Endodermal cell (in vitro differentiated cells): ENCODE data around the gene BUB1. TPM values are rescaled to one million over a fixed set of nuclear protein-coding genes. Genes with fewer than 3 reads are reported as not detected.
A peak's percentile ranks its signal among the peaks of the same experiment; 100 is the strongest.
"Not testable (repeated sequence)": the region's sequence is repeated elsewhere in the genome, so short reads cannot be mapped to it uniquely, and the experiment has no call there.

Source experiments
- DNase-seq: peaks from one replicate; pipeline ENCODE4 v3.0.0-alpha.2; 2017
- H3K27ac ChIP-seq: 2 replicates; pipeline ENCODE4 v1.5.1; 2013; ENCODE audit warnings: mild to moderate bottlenecking, low read depth, low read length, moderate library complexity
- H3K27me3 ChIP-seq: 2 replicates; pipeline ENCODE4 v1.6.1; 2013; ENCODE audit warnings: mild to moderate bottlenecking, low read length, moderate library complexity; ENCODE audit not compliant: insufficient read depth, control insufficient read depth, poor library complexity, severe bottlenecking
- H3K36me3 ChIP-seq: 2 replicates; pipeline ENCODE4 v1.7.0; 2013; ENCODE audit warnings: mild to moderate bottlenecking, low read length, moderate library complexity; ENCODE audit not compliant: control insufficient read depth, insufficient read depth
- H3K4me1 ChIP-seq: one replicate; pipeline ENCODE4 v1.7.0; 2013; ENCODE audit warnings: low read length; ENCODE audit not compliant: control insufficient read depth, insufficient read depth
- H3K4me3 ChIP-seq: 2 replicates; pipeline ENCODE4 v1.5.1; 2013; ENCODE audit warnings: mild to moderate bottlenecking, low read length, moderate library complexity
- H3K9ac ChIP-seq: 2 replicates; pipeline ENCODE4 v1.6.1; 2013; ENCODE audit warnings: mild to moderate bottlenecking, low read length, moderate library complexity; ENCODE audit not compliant: poor library complexity, severe bottlenecking; ENCODE audit errors: extremely low read depth
- H3K9me3 ChIP-seq: 2 replicates; pipeline ENCODE4 v1.6.1; 2013; ENCODE audit warnings: mild to moderate bottlenecking, low read length, moderate library complexity; ENCODE audit not compliant: control insufficient read depth
- H3K27ac Mint-ChIP-seq: 2 replicates; pipeline ENCODE4 v1.8.0; 2020; ENCODE audit warnings: mixed read lengths
- H3K27me3 Mint-ChIP-seq: 2 replicates; pipeline ENCODE4 v1.8.0; 2021; ENCODE audit warnings: mild to moderate bottlenecking, mixed read lengths; ENCODE audit not compliant: insufficient read depth
- H3K36me3 Mint-ChIP-seq: 2 replicates; pipeline ENCODE4 v1.8.0; 2020; ENCODE audit warnings: low read depth, mixed read lengths
- H3K4me1 Mint-ChIP-seq: 2 replicates; pipeline ENCODE4 v1.8.0; 2020; ENCODE audit warnings: mixed read lengths
- H3K4me3 Mint-ChIP-seq: 2 replicates; pipeline ENCODE4 v1.8.0; 2020; ENCODE audit warnings: mild to moderate bottlenecking, moderate library complexity, mixed read lengths
- H3K9me3 Mint-ChIP-seq: 2 replicates; pipeline ENCODE4 v1.8.0; 2020; ENCODE audit warnings: mild to moderate bottlenecking, mixed read lengths
- WGBS, 2 experiments: methylation state at CpG; one replicate each; pipeline versions ENCODE4 v1.1.5 to v1.1.7; 2013; ENCODE audit warnings: missing lambda C conversion rate in 2 of 2, mixed read lengths in 1 of 2; ENCODE audit not compliant: insufficient coverage in 1 of 2, insufficient read length in 1 of 2; 5-methylcytosine and 5-hydroxymethylcytosine counted together
- total RNA-seq, 2 donors: library from RNA; stranded (reverse); fragmentation: NEBNext Ultra II Directional in 1 of 2; extraction: Animal tissue kit (Norgen Biotek cat#: 25700) in 1 of 2; gene quantifications; 2 replicates in 1 of 2; 3 replicates in 1 of 2; pipeline ENCODE4 v1.2.1, GENCODE V29; 2021
- TF ChIP-seq, protein P1 (sequence below): fragments of 200-600 bp; sonication (generic); conservative IDR thresholded peaks from 2 replicates; pipeline ENCODE4 v1.5.0; 2021; ENCODE audit warnings: antibody characterized with exemption, mild to moderate bottlenecking

Gene BUB1
- total RNA-seq, 2 donors from 2014 or later, result 68.3 to 118 TPM

DNA sequence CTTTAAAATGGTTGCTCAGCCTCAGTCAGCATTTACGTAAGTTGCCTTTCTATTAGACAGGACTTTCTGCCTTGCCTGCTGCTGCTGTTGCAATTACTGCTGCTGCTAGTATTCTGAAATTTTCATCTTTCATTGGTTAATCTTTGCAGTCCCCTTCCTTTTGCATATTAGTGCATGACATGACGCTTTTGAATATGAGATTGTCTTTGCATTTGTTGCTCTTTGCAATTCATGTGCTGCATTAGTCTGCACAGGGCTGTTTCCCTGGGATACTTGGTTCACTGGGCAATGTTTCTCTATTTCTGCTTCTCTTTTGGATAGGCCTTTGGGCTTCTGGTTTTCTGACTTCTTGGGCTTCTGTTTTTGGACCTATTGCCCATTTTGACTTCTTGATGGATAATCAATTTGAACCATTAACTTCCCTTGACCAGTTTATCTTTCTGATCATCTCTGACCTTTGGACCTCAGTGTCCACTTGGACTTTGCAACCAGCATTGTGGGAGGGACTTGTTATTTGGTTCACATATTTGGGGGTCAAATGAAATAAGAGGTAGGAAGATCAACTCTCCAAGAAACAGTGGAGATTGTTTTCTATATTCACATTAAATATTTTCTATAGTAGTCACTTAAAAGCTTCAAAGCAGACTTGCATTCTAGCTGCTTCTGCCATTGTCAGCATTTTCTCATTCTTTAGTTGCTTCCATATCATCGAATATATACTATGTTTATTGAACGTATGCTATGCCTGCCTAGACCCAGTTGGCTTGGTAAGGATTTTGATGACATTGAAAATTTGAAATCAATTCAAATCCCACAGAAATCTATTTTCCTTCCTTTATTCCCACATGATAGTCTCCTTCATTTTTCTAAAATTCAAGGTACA is 12.5 kb upstream of the BUB1 start:
- WGBS, 2 experiments, result 93 to 94% methylated on average over 2 to 4 of the region's 4 CpGs
- H3K4me1 Mint-ChIP-seq, result peaks cover 46% of the 10 kb centered on the region
- H3K36me3 Mint-ChIP-seq, result peaks cover 19% of the 10 kb centered on the region
- peaks cover 29% of the 10 kb centered on the region for H3K9me3 Mint-ChIP-seq
- Histone ChIP-seq H3K9ac (no peak overlapping the region), H3K9me3 (peaks cover 23% of the 10 kb centered on the region), H3K4me3 (no peak overlapping the region), H3K27me3 (no peaks in the 10 kb centered on the region), H3K27ac (no peak overlapping the region), H3K4me1 (peaks cover 4% of the 10 kb centered on the region), H3K36me3 (no peaks in the 10 kb centered on the region)
- TF ChIP-seq, protein P1, sequence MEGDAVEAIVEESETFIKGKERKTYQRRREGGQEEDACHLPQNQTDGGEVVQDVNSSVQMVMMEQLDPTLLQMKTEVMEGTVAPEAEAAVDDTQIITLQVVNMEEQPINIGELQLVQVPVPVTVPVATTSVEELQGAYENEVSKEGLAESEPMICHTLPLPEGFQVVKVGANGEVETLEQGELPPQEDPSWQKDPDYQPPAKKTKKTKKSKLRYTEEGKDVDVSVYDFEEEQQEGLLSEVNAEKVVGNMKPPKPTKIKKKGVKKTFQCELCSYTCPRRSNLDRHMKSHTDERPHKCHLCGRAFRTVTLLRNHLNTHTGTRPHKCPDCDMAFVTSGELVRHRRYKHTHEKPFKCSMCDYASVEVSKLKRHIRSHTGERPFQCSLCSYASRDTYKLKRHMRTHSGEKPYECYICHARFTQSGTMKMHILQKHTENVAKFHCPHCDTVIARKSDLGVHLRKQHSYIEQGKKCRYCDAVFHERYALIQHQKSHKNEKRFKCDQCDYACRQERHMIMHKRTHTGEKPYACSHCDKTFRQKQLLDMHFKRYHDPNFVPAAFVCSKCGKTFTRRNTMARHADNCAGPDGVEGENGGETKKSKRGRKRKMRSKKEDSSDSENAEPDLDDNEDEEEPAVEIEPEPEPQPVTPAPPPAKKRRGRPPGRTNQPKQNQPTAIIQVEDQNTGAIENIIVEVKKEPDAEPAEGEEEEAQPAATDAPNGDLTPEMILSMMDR, result no peak
- H3K27me3 Mint-ChIP-seq, result peaks cover 6% of the 10 kb centered on the region
- H3K4me3 Mint-ChIP-seq, result no peak overlapping the region
- no peak for DNase-seq
- peak overlapping the region; percentile 19 for H3K27ac Mint-ChIP-seq

DNA sequence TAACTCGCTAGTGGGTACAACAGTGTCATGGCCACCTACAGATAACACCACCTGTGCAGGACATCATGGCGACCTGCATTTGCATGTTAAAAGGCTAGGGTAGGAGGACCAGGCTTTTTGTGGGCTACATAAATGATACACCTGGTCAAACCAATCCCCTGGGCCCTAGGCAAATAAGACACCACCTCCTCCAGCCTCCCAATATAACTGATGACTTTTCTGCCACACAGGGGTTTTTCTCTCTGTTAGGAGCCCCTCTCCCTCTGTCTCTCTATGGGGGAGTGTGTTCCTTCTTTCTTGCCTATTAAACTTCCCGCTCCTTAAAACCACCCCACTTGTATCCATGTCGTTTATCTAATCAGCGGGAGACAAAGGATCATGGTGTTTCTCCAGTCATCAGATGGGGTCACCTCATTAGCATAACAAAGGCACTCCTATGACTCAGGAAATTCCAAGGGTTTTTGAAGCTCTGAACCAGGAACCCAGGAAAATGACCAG is 10.8 kb upstream of the BUB1 start:
- no peaks in the 10 kb centered on the region for H3K36me3 ChIP-seq
- H3K4me3 Mint-ChIP-seq, result peak overlapping the region; percentile 52
- H3K4me1 ChIP-seq, result peaks cover 4% of the 10 kb centered on the region
- WGBS, 2 experiments, result 0 to 5% methylated on average over 3 to 5 of the region's 5 CpGs
- H3K4me1 Mint-ChIP-seq, result peaks cover 40% of the 10 kb centered on the region
- H3K9me3 ChIP-seq, result peaks cover 37% of the 10 kb centered on the region
- peak overlapping the region; percentile 25 for H3K27ac ChIP-seq
- peak overlapping the region; percentile 74 for H3K4me3 ChIP-seq
- DNase-seq, result peak; percentile 86
- H3K27me3 ChIP-seq, result no peaks in the 10 kb centered on the region
- peak overlapping the region; percentile 76 for H3K9ac ChIP-seq
- TF ChIP-seq, protein P1, result no peak
- H3K36me3 Mint-ChIP-seq, result peaks cover 20% of the 10 kb centered on the region
- peaks cover 36% of the 10 kb centered on the region for H3K9me3 Mint-ChIP-seq
- peak overlapping the region; percentile 94 for H3K27ac Mint-ChIP-seq
- peaks cover 8% of the 10 kb centered on the region for H3K27me3 Mint-ChIP-seq

DNA sequence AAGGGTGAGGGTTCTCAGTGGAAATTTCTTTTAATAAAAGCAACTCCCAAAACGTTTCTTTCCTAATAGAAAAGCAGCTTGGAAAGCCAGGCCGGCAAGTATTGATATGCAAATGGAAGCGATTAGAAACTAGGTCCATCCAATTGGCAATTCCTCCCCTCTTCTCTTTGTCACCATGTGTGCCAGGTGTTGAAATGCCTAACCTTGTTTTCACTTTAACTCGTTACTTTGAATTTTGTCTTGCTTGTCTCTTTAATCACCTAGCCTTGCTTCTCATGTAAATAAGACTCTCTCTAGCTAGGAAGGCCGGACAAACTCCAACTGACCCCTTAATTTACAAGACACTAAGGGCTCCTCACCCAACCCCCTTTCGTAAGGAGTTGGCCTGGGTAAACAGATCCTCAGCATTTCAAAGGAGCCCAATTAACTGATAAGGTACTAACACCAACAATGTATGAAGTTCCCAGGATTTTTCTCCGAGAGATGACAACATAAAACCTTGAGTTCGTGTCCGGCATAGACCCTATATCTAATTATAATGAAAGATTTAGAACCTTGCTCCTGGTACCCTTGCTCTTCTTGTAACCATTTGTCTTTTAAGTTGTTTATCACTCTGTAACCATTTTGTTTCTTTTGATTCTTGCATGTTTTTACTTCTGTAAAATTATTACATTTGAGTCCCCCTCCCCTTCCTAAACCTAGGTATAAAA is 10.1 kb upstream of the BUB1 start:
- H3K4me1 ChIP-seq, H3K27me3 Mint-ChIP-seq, H3K36me3 ChIP-seq, H3K27me3 ChIP-seq: not testable (repeated sequence)
- H3K9me3 Mint-ChIP-seq, result peaks cover 34% of the 10 kb centered on the region
- Histone ChIP-seq H3K9me3 (peaks cover 37% of the 10 kb centered on the region), H3K27ac (peak overlapping the region; percentile 25), H3K9ac (peak overlapping the region; percentile 76), H3K4me3 (peak overlapping the region; percentile 74)
- H3K4me1 Mint-ChIP-seq, result peaks cover 37% of the 10 kb centered on the region
- DNase-seq, result peak; percentile 75
- peak overlapping the region; percentile 52 for H3K4me3 Mint-ChIP-seq
- WGBS, 2 experiments, result 6 to 8% methylated on average over 3 to 8 of the region's 9 CpGs
- H3K27ac Mint-ChIP-seq, result peak overlapping the region; percentile 94
- H3K36me3 Mint-ChIP-seq, result peaks cover 20% of the 10 kb centered on the region
